Measurements from ENCODE around the gene HRG.

GRCh38 chr3:186646841-186647240 lies 19.0 kb upstream of the HRG start:
- TF ChIP-seq SUZ12 (IDR thresholded peaks at IDR 0.05; ENCODE audit: extremely low read depth, insufficient read depth, insufficient read length) (no peak), ZNF274 (IDR thresholded peaks at IDR 0.05; ENCODE audit: low read depth, low read length) (no peak)
